A673 (cell line): ENCODE data around the gene FADS3.

Experiments
- EZH2 ChIP-seq: fragments of 200-600 bp; sonication (generic); IDR thresholded peaks from 2 replicates; pipeline ENCODE4 v1.6.1; 2017; ENCODE audit warnings: borderline replicate concordance, low read depth, mild to moderate bottlenecking, mixed read lengths, antibody characterized with exemption, low read length; ENCODE audit not compliant: poor library complexity, severe bottlenecking
- TF ChIP-seq, protein P1 (sequence below): fragments of 300-800, 200-600 bp; sonication (generic); conservative IDR thresholded peaks from 2 replicates; pipeline ENCODE4 v1.5.1; 2017; ENCODE audit warnings: low read depth, mild to moderate bottlenecking, antibody characterized with exemption, low read length, moderate library complexity, mixed read lengths

GRCh38 chr11:61917334-61918109 lies 26.2 kb upstream of the FADS3 start, which contains the start of gene RAB3IL1:
- TF ChIP-seq, protein P1, sequence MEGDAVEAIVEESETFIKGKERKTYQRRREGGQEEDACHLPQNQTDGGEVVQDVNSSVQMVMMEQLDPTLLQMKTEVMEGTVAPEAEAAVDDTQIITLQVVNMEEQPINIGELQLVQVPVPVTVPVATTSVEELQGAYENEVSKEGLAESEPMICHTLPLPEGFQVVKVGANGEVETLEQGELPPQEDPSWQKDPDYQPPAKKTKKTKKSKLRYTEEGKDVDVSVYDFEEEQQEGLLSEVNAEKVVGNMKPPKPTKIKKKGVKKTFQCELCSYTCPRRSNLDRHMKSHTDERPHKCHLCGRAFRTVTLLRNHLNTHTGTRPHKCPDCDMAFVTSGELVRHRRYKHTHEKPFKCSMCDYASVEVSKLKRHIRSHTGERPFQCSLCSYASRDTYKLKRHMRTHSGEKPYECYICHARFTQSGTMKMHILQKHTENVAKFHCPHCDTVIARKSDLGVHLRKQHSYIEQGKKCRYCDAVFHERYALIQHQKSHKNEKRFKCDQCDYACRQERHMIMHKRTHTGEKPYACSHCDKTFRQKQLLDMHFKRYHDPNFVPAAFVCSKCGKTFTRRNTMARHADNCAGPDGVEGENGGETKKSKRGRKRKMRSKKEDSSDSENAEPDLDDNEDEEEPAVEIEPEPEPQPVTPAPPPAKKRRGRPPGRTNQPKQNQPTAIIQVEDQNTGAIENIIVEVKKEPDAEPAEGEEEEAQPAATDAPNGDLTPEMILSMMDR = no peak
- no peak for TF ChIP-seq EZH2
